HEK293T (cell line): ENCODE results near the gene KRTAP9-8.
"Not testable (repeated sequence)": the region's sequence is repeated elsewhere in the genome, so short reads cannot be mapped to it uniquely, and the experiment has no call there.

ENCODE experiments used
- BHLHE40 ChIP-seq: fragments of 450-650 bp; IDR thresholded peaks from 2 replicates; pipeline ENCODE4 v1.6.1; 2016; ENCODE audit warnings: mild to moderate bottlenecking, moderate library complexity, borderline replicate concordance
- ELF4 ChIP-seq: fragments of 450-650 bp; IDR thresholded peaks from 2 replicates; pipeline ENCODE4 v1.6.1; 2017; ENCODE audit warnings: antibody characterized with exemption
- FOXK2 ChIP-seq: fragments of 450-650 bp; IDR thresholded peaks from 2 replicates; pipeline ENCODE4 v1.6.1; 2016; ENCODE audit warnings: mild to moderate bottlenecking
- FOXM1 ChIP-seq: fragments of 450-650 bp; IDR thresholded peaks from 2 replicates; pipeline ENCODE4 v1.6.1; 2017; ENCODE audit warnings: mild to moderate bottlenecking, borderline replicate concordance
- L3MBTL2 ChIP-seq: fragments of 450-650 bp; conservative IDR thresholded peaks from 2 replicates; pipeline ENCODE4 v1.6.1; 2016; ENCODE audit warnings: mild to moderate bottlenecking
- NFRKB ChIP-seq: fragments of 450-650 bp; IDR thresholded peaks from 2 replicates; pipeline ENCODE4 v1.6.1; 2016; ENCODE audit warnings: mild to moderate bottlenecking, moderate library complexity
- SP1 ChIP-seq: fragments of 450-650 bp; IDR thresholded peaks from 2 replicates; pipeline ENCODE4 v1.6.1; 2017
- TARDBP ChIP-seq: fragments of 450-650 bp; IDR thresholded peaks from 2 replicates; pipeline ENCODE4 v1.6.1; 2016
- ZNF384 ChIP-seq: fragments of 450-650 bp; IDR thresholded peaks from 2 replicates; pipeline ENCODE4 v1.6.1; 2016
- TF ChIP-seq, protein P1 (sequence below): fragments of 450-650 bp; IDR thresholded peaks from 2 replicates; pipeline ENCODE4 v1.6.1; 2016

- not testable (repeated sequence) for TF ChIP-seq TARDBP, FOXK2, SP1, NFRKB, L3MBTL2, ZNF384, ELF4, FOXM1, BHLHE40
- TF ChIP-seq, protein P1, sequence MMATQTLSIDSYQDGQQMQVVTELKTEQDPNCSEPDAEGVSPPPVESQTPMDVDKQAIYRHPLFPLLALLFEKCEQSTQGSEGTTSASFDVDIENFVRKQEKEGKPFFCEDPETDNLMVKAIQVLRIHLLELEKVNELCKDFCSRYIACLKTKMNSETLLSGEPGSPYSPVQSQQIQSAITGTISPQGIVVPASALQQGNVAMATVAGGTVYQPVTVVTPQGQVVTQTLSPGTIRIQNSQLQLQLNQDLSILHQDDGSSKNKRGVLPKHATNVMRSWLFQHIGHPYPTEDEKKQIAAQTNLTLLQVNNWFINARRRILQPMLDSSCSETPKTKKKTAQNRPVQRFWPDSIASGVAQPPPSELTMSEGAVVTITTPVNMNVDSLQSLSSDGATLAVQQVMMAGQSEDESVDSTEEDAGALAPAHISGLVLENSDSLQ = not testable (repeated sequence)
Observed at GRCh38 chr17:41246995-41247787, 9.4 kb downstream of the KRTAP9-8 start.
